Osteocyte (in vitro differentiated cells): ENCODE data around the gene YPEL4. TPM values are rescaled to one million over a fixed set of nuclear protein-coding genes. Genes with fewer than 3 reads are reported as not detected.
"Not testable (repeated sequence)": the region's sequence is repeated elsewhere in the genome, so short reads cannot be mapped to it uniquely, and the experiment has no call there.

ENCODE experiments used
- DNase-seq: peaks from one replicate; pipeline ENCODE4 v3.0.0; 2021; ENCODE audit warnings: mixed read lengths; ENCODE audit not compliant: unreplicated experiment; ENCODE audit errors: extremely low spot score
- H3K27ac Mint-ChIP-seq: one replicate; pipeline ENCODE4 v1.8.0; 2021; ENCODE audit warnings: mild to moderate bottlenecking, mixed read lengths; ENCODE audit not compliant: unreplicated experiment
- H3K27me3 Mint-ChIP-seq: one replicate; pipeline ENCODE4 v1.8.0; 2021; ENCODE audit warnings: mixed read lengths; ENCODE audit not compliant: unreplicated experiment
- H3K36me3 Mint-ChIP-seq: one replicate; pipeline ENCODE4 v1.8.0; 2021; ENCODE audit warnings: mixed read lengths; ENCODE audit not compliant: unreplicated experiment
- H3K4me1 Mint-ChIP-seq: one replicate; pipeline ENCODE4 v1.8.0; 2021; ENCODE audit warnings: mixed read lengths; ENCODE audit not compliant: unreplicated experiment
- H3K4me3 Mint-ChIP-seq: one replicate; pipeline ENCODE4 v1.8.0; 2021; ENCODE audit warnings: mild to moderate bottlenecking, moderate library complexity, mixed read lengths; ENCODE audit not compliant: unreplicated experiment
- H3K9me3 Mint-ChIP-seq: one replicate; pipeline ENCODE4 v1.8.0; 2021; ENCODE audit warnings: mixed read lengths; ENCODE audit not compliant: unreplicated experiment
- CTCF ChIP-seq: fragments of 200-600 bp; sonication (generic); IDR thresholded peaks from 2 replicates; pipeline ENCODE4 v1.5.0; 2021; ENCODE audit warnings: antibody characterized with exemption, mild to moderate bottlenecking, moderate library complexity
- long read RNA-seq: library from polyadenylated mRNA; unstranded; transcript quantifications from one replicate; pipeline ENCODE4 v2.0.0, GENCODE V29; 2021
- total RNA-seq: library from RNA; stranded (reverse); gene quantifications from 2 replicates; pipeline ENCODE4 v1.2.1, GENCODE V29; 2021

The YPEL4 gene
- 0.24 and 0.35 TPM in 2 replicates for total RNA-seq
- long read RNA-seq, partial matches to known transcripts, result 0 of 1 reads
- long read RNA-seq, other reads (novel, unspliced or antisense), result 1 of 1 reads

GRCh38 chr11:57649826-57650738 lies at the start of gene YPEL4:
TSS of gene YPEL4 (minus strand) at chr11:57649912. CDS start at chr11:57647107, 2,805 bp downstream.
- Mint-ChIP-seq H3K27me3 (peaks cover 66% of the 10 kb centered on the region), H3K4me3 (peak within 1 kb of the TSS; percentile 73), H3K27ac (peak within 1 kb of the TSS; percentile 67), H3K36me3 (no peaks in the 10 kb centered on the region), H3K4me1 (peaks cover 54% of the 10 kb centered on the region), H3K9me3 (no peaks in the 10 kb centered on the region)
- no peak for DNase-seq
- no peak for TF ChIP-seq CTCF

GRCh38 chr11:57698843-57699365 lies 49.2 kb upstream of the YPEL4 start:
- Mint-ChIP-seq H3K4me3 (no peak overlapping the region), H3K27ac (no peak overlapping the region), H3K36me3 (peaks cover 49% of the 10 kb centered on the region), H3K9me3 (no peaks in the 10 kb centered on the region), H3K27me3 (no peaks in the 10 kb centered on the region), H3K4me1 (no peaks in the 10 kb centered on the region)
- DNase-seq, result no peak
- no peak for TF ChIP-seq CTCF

- peaks cover 41% of the 10 kb centered on the region for H3K36me3 Mint-ChIP-seq
- not testable (repeated sequence) for H3K4me3 Mint-ChIP-seq, DNase-seq, H3K4me1 Mint-ChIP-seq, H3K9me3 Mint-ChIP-seq, H3K27ac Mint-ChIP-seq, H3K27me3 Mint-ChIP-seq
Measured at GRCh38 chr11:57690474-57690873, 40.8 kb upstream of the YPEL4 start.

GRCh38 chr11:57681168-57681567 lies 31.5 kb upstream of the YPEL4 start:
- peaks cover 5% of the 10 kb centered on the region for H3K4me1 Mint-ChIP-seq
- H3K4me3 Mint-ChIP-seq, result no peak overlapping the region
- H3K27me3 Mint-ChIP-seq, result no peaks in the 10 kb centered on the region
- H3K27ac Mint-ChIP-seq, result no peak overlapping the region
- H3K9me3 Mint-ChIP-seq, result no peaks in the 10 kb centered on the region
- no peak for DNase-seq
- no peak for TF ChIP-seq CTCF
- H3K36me3 Mint-ChIP-seq, result peaks cover 26% of the 10 kb centered on the region

GRCh38 chr11:57680552-57680874 lies 30.8 kb upstream of the YPEL4 start:
- no peaks in the 10 kb centered on the region for H3K27me3 Mint-ChIP-seq
- H3K27ac Mint-ChIP-seq, result no peak overlapping the region
- peaks cover 5% of the 10 kb centered on the region for H3K4me1 Mint-ChIP-seq
- H3K9me3 Mint-ChIP-seq, result no peaks in the 10 kb centered on the region
- no peak for DNase-seq
- no peak for TF ChIP-seq CTCF
- no peak overlapping the region for H3K4me3 Mint-ChIP-seq
- H3K36me3 Mint-ChIP-seq, result peaks cover 29% of the 10 kb centered on the region
